ENCODE results near the gene PANX1. TPM values are rescaled to one million over a fixed set of nuclear protein-coding genes. Genes with fewer than 3 reads are reported as not detected.
A peak's percentile ranks its signal among the peaks of the same experiment; 100 is the strongest.
"Not testable (repeated sequence)": the region's sequence is repeated elsewhere in the genome, so short reads cannot be mapped to it uniquely, and the experiment has no call there.

Gene PANX1
- total RNA-seq, 2 donors from 2014 or later: 12.3 to 15.7 TPM

- DNase-seq (ENCODE audit: low spot score): no peak
- H3K4me3 ChIP-seq: no peak overlapping the region
- no peaks in the 10 kb centered on the region for H3K27me3 ChIP-seq
- H3K4me1 ChIP-seq: no peaks in the 10 kb centered on the region
- TF ChIP-seq CTCF (IDR thresholded peaks at IDR 0.05): no peak
- H3K27ac ChIP-seq: peak overlapping the region in 1 of 2 donors; percentile 41
- no peaks in the 10 kb centered on the region for H3K36me3 ChIP-seq
- H3K9me3 ChIP-seq: peaks cover 0 to 14% of the 10 kb centered on the region in 2 donors
These were observed 17.0 kb upstream of the PANX1 start for GRCh38 chr11:94111660-94112059.

GRCh38 chr11:94112206-94112953 is 16.3 kb upstream of the PANX1 start:
- Histone ChIP-seq H3K27me3 (no peaks in the 10 kb centered on the region), H3K9me3 (peaks cover 0 to 14% of the 10 kb centered on the region in 2 donors), H3K4me3 (no peak overlapping the region), H3K36me3 (no peaks in the 10 kb centered on the region), H3K4me1 (no peaks in the 10 kb centered on the region), H3K27ac (peak overlapping the region in 1 of 2 donors; percentile 41)
- no peak for TF ChIP-seq CTCF (IDR thresholded peaks at IDR 0.05)
- no peak for DNase-seq (ENCODE audit: low spot score)

- no peak for TF ChIP-seq CTCF (IDR thresholded peaks at IDR 0.05)
- H3K4me1 ChIP-seq: no peaks in the 10 kb centered on the region
- H3K36me3 ChIP-seq: no peaks in the 10 kb centered on the region
- H3K27ac ChIP-seq: no peak overlapping the region
- H3K4me3 ChIP-seq: no peak overlapping the region
- DNase-seq (ENCODE audit: low spot score): no peak
- no peaks in the 10 kb centered on the region for H3K9me3 ChIP-seq
- H3K27me3 ChIP-seq: no peaks in the 10 kb centered on the region
These were observed 11.5 kb upstream of the PANX1 start for GRCh38 chr11:94117197-94117574.

- Histone ChIP-seq H3K27me3 (no peaks in the 10 kb centered on the region), H3K9me3 (no peaks in the 10 kb centered on the region), H3K4me1 (no peaks in the 10 kb centered on the region), H3K36me3 (no peaks in the 10 kb centered on the region), H3K4me3 (no peak overlapping the region), H3K27ac (no peak overlapping the region)
- DNase-seq (ENCODE audit: low spot score): no peak
- TF ChIP-seq CTCF (IDR thresholded peaks at IDR 0.05): no peak
These were observed 10.8 kb upstream of the PANX1 start for GRCh38 chr11:94117871-94118270.

- not testable (repeated sequence) for H3K4me3 ChIP-seq; H3K9me3 ChIP-seq; H3K36me3 ChIP-seq; H3K27ac ChIP-seq; DNase-seq (ENCODE audit: low spot score); H3K4me1 ChIP-seq; H3K27me3 ChIP-seq
These were observed 9.0 kb upstream of the PANX1 start for GRCh38 chr11:94119676-94120075.

- not testable (repeated sequence) for H3K27me3 ChIP-seq; H3K27ac ChIP-seq; H3K36me3 ChIP-seq; H3K9me3 ChIP-seq; DNase-seq (ENCODE audit: low spot score); H3K4me1 ChIP-seq; H3K4me3 ChIP-seq
These were observed 8.1 kb upstream of the PANX1 start for GRCh38 chr11:94120516-94120915.

GRCh38 chr11:94120946-94121345 is 7.7 kb upstream of the PANX1 start:
- H3K4me3 ChIP-seq: no peak overlapping the region
- no peak for TF ChIP-seq CTCF (IDR thresholded peaks at IDR 0.05)
- no peak for DNase-seq (ENCODE audit: low spot score)
- H3K4me1 ChIP-seq: no peaks in the 10 kb centered on the region
- no peaks in the 10 kb centered on the region for H3K9me3 ChIP-seq
- no peaks in the 10 kb centered on the region for H3K27me3 ChIP-seq
- H3K36me3 ChIP-seq: no peaks in the 10 kb centered on the region
- H3K27ac ChIP-seq: no peak overlapping the region

Measured in right atrium auricular region (tissue), 2 donors.